Hematopoietic multipotent progenitor cell treated with erythropoietin and hydrocortisone succinate and interleukin-3 and kit ligand, for 4 days (in vitro differentiated cells): ENCODE data around the gene ZNF318.

Experiments
- DNase-seq: peaks from one replicate; pipeline ENCODE4 v3.0.0-alpha.2; 2015

The ZNF318 gene

DNA sequence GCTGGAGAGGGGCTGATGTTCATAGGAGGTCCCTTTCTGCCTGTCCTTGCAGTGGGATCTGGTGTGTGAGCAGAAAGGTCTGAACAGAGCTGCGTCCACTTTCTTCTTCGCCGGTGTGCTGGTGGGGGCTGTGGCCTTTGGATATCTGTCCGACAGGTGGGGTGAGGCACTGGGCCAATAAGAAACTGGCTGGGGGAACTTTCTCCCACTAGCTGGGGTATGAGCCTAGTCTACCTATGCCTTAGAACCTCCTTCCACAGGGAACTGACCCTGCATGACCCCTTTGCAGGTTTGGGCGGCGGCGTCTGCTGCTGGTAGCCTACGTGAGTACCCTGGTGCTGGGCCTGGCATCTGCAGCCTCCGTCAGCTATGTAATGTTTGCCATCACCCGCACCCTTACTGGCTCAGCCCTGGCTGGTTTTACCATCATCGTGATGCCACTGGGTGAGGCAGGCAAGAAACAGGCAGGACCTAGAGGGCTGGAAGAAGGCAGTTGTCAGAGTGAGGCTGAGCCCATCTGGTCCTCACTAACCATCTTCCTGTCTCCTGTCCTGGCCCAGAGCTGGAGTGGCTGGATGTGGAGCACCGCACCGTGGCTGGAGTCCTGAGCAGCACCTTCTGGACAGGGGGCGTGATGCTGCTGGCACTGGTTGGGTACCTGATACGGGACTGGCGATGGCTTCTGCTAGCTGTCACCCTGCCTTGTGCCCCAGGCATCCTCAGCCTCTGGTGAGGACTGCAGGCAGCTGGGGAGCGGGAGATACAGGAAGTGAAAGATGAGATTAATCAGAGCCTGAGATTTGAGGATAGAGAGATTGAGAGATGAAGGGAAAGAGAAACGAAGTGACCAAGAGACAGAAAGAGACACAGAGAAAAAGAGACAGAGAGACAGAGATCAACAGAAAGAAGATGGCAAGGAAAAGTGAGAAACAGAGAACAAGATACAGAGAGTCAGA lies 69.8 kb downstream of the ZNF318 start:
- no peak for DNase-seq

DNA sequence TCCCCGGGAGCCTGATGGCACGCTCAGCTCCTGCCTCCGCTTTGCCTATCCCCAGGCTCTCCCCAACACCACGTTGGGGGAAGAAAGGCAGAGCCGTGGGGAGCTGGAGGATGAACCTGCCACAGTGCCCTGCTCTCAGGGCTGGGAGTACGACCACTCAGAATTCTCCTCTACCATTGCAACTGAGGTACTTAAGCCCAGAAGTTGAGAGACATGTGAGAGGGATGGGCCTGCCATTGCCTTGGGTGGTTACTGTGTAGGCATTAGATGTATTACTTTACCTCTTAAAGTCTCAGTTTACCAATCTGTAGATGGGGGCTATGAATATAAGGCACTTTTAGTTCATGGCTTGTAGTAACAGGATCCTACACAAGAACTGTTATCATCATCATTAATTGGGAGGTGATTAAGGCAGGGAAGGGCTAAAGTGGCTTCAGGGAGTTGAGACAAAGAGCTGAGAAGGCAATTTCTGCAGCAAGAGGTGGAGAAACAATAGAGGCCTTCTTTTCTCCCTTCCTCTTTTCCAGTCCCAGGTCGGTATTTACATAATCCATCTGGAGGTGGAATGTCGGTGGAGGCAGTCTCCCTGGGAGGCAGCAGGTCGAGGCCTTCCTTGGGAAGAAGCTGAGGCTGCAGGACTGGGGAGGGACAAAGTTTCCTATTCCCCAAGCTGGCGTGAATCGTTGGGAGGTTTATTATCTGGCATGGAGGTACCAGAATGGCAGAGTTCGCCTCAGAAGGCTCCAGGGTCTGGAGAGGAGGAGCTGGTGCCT lies 70.7 kb downstream of the ZNF318 start:
- DNase-seq, result no peak

DNA sequence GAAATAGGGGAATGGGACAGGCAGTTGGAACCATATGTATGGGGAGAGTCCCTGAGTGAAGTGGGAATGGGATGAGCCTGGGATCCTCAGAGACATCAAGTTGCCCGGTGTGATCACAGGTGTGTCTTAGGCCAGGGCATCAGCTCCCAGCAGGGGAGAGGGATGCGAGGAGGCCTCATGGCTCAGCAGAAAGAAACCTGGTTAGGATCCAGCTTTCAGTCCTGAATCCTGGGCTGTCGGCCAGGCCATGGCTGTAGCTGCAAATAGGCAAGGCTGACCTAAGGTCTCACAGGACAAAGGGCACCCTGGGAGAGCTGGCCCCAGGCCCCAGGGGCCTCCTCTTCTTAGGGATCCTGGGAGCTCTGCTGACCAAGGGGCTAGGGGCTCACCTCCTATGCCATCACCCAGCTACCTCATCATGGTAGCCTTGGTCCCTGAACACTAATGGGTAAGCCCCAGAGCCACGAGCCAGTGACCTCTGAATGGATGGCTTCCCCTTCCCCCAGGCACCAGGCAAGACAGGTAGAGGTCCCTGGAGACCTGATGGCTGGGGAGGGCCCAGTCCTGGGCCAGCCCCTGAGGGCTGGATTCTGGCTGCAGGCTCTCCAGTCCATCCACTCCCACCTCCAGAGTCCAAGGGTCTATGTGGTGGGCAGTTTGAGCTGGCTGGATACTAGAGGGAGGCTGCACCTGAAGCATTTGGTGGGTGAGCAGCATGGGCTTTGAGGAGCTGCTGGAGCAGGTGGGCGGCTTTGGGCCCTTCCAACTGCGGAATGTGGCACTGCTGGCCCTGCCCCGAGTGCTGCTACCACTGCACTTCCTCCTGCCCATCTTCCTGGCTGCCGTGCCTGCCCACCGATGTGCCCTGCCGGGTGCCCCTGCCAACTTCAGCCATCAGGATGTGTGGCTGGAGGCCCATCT lies 71.5 kb downstream of the ZNF318 start, which contains the start of gene SLC22A7:
Gene SLC22A7, plus strand, starts transcription at position 617 of the 921 bp plus-strand sequence. Its CDS starts 99 bp downstream, at position 716.
- no peak for DNase-seq

DNA sequence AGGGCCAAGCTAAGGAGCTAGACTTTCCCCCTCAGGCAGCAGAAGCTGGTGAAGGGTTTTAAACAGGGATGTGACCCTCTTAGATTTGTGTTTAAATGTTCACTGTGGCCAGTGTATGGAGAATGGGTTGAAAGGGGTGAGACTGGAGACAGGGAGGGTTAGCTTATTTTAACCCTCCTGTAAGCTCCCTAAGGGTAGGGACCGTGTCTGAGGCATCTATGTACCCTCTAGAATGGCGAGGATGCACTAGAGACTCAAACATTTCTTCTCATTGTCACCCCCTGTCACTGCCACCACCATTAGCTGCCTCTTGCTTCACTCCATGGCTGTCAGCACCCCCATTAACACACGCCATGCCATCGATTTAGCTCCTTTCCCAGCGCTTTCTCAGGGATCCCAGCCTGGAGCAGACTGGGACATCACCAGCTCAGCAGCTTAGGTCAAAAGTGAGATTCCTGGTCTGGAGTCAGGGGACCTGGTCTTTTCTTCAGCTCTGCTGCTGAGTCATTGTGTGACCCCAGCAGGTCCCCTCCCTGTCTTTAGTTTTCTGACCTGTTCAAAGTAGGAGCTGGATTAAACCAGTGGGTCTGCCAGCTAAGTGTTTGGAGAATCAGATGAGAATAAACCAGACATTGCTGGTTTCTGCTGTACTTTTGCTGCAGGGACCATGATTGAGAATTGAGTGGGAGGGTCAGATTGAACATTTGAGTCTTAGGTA lies 72.5 kb downstream of the ZNF318 start:
- DNase-seq, result no peak

DNA sequence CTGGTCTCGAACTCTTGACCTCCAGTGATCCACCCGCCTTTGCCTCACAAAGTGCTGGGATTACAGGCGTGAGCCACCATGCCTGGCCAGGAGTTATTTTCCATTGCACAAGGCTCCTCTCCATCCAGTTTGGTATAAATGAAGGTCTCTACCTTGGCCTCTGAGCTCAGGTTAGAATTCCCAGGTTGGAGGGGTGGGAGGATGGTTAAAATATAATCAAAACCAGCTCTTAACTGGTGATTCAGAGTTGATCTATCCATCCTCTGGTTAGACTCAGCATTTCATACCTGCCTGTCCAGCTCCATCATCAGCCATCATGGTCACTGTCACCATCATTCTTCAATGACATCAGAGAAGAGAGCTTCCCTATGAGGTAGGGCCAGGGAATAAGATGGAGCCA lies 74.0 kb downstream of the ZNF318 start:
- no peak for DNase-seq

DNA sequence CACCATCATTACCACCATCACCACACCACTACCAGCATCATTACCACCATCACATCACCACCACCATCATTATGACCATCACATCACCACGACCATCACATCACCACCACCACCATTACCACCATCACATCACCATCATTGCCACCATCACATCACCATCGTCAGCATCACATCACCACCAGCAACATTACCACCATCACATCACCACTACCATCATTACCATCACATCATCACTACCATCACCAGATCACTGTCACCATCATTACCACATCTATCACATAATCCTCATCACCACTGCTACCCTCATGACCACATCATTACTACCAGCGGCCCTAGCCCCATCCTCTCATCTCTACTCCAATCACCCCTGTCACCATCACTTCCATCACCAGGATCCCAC lies 74.9 kb downstream of the ZNF318 start:
- DNase-seq, result no peak

DNA sequence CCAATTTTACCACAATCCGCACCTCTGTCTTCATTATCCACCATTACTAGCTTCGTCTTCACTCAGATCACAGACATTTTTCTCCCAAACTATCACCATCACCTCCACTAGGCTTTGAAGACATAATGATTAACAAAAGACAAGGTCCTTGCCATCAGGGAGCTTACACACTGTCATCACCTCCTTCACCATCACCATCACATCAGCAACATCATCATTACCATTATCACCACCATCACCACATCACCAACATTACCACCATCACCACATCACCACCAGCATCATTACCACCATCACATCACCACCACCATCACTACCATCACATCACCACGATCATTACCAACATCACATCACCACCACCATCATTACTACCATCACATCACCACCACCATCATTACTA lies 75.7 kb downstream of the ZNF318 start:
- DNase-seq, result no peak

DNA sequence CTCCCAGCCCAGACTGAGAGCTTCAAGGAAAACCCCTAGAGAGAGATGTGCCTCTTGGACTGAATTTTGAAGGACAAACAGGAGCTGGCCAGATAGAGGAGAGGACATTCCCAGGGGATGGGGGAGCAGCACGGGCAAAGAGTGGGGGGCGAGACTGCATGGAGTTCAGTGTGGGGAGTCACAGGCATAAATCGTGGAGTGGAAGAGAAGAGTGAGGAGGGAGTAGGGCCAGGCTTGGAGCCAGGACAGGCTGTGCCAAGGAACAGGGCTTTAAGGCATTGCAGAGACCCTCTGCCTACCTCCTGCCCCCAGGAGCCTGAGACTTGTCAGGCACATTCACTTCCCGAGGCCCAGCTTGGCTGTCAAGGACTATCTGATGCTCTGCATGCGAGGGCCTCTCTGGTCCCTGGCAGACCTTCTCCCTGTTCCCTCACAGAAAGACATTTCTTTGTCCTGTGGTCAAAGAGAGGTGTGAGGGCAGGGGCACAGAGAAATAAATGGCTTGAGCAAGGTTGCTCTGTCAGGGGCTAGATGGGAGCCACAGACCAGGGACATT lies 76.6 kb downstream of the ZNF318 start:
- no peak for DNase-seq

DNA sequence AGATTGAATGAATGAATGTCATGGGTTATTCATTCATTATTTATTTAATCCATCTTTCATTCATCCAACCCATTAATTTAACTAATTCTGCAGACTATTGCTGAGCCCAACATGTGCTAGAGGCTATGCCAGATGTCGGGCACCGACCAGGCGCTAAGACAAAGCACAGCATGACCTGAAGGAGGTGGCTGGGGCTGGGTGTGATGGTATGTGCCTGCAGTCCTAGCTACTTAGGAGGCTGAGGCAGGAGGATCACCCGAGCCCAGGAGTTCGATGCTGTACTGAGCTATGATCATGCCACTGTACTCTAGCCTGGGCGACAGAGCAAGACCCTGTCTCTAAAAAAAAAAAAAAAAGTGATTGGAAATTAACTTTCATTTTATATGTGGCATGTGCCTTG lies 77.1 kb downstream of the ZNF318 start:
- no peak for DNase-seq

DNA sequence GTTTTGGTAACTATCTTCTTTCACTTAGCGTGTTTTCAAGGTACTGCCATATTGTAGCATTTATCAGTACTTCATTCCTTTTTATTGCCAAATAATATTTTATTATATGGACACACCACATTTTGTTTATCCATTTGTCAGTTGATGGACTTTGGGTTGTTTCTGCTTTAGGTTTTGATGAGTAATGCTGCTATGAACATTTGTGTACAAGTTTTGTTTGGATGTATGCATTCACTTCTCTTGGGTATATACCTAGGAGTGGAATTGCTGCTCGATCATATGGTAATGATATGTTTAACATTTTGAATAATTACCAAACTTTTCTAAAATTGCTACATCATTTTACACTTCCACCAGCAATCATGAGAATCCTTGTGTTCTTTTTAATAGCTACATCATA lies 77.7 kb downstream of the ZNF318 start:
- DNase-seq, result no peak

DNA sequence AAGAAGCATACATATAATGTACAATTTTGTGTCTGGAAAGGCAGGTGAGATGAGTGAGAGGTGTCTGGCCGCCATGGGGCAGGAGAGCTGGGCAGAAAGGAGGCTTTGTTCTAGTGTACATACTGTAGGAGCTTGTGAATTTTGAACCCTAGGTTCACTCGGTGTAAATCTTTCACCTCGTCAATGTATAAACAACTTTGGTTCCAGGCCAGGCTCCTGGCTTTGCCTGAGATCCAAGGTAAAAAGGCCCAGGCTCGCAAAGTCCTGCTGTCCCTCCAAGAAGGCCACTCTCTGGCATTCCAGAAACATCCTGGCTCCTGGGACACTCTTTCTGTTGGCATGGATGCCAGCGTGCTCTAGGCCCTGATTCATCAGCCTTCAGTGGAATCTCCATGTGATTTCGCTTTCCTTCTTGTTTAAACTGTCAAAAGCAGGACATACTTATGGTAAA lies 78.5 kb downstream of the ZNF318 start:
- no peak for DNase-seq

DNA sequence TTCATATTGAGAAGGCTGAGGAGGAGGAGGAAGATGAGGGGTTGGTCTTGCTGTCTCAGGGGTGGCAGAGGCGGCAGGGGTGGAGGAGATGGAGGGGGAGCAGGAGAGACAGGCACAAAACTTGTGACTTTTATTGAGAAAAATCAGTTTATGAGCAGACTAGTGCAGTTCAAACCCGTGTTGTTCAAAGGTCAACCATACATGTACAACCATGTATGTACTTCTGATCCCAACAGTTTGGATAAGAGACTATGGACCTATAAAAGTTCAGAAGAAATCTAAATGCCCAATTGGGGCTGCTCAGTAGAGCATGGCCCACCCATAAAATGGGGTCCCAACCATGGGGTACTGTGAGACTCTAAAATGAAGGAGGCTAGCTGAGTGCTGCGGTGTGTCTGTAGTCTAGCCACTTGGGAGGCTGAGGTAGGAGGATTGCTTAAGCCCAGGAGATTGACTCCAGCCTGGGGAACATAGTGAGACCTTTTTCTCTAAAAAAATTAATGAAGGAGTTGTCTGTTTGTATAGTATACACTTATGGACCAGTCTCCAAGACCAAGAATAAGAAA lies 79.0 kb downstream of the ZNF318 start:
- no peak for DNase-seq

DNA sequence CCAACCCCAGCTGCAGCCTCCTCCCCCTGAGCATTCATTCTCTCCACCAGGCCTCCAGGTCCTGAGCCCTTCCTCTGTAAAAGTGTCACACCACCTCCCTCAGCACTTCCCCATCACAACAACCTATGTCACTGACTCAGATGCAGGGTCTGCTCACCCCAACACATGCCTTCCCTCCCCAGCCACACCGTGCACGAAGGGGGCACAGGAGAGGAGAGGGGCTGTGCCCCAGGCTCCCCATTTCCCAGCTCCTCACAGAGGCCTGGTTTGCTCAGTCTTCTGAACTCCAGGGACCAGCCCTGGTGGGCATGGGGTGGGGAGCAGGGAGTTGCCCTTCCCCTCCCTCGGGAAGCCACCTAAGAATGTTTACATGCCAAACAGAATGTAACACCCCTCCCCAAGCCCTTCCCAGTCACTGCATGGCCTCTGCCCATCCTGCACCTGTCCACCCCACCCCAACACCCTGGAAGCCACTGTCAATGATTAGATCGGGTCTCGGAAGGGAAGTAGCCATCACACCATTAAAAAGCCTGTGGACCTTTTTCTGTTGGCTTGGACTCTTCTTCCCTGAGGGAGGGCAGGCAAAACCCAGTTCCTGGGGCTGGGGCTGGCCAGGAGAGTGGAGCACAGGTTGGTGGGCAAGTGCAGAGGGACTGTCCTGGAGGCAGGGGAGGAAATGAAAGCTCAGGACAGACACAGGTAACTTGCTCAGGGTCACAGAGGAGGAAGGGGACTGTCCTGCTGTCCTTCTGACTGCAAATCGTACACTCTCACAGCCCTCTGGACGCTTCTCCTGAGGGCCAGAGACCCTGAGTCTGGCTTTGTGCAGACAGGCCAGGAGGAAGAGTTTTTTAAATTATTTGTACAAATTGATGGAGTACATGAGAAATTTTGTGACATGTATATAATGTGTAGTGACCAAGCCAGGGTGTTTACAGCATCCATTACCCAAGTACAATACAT lies 81.4 kb downstream of the ZNF318 start:
- no peak for DNase-seq

DNA sequence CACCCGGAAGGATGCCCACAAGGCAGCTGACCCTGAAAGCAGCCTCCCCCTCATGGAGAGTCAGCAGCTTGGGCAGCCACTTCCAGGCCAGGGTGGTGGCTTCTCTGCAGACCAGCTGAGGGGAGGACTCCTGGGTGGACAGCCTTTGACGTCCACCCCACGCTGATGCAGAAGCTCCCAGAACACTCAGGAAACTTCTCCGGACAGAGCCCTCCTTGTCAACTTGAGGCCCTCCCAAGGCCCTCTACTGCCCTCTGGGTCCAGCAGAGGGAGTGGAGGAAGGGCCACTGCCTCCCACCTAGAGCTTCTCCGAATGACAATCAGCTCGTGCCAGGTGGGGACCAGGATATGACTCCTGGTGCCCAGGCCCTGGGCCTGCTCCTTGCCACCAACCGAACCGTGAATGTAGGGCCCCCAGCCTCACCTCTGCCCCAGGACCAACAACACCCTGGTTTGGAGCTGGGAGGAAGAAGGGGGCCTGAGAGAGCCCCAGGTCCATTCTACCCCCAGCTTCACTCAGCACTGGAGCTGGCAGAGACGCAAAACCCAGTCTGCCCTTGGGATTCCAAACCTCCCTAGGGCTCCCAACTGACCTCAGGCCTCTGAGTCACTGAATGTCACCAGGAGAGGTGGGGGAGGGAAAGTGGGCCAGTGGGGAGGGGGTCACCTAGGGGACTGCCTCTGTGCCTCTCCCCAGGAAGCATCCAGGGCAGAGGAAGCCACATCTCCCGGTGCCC lies 82.3 kb downstream of the ZNF318 start:
- no peak for DNase-seq

DNA sequence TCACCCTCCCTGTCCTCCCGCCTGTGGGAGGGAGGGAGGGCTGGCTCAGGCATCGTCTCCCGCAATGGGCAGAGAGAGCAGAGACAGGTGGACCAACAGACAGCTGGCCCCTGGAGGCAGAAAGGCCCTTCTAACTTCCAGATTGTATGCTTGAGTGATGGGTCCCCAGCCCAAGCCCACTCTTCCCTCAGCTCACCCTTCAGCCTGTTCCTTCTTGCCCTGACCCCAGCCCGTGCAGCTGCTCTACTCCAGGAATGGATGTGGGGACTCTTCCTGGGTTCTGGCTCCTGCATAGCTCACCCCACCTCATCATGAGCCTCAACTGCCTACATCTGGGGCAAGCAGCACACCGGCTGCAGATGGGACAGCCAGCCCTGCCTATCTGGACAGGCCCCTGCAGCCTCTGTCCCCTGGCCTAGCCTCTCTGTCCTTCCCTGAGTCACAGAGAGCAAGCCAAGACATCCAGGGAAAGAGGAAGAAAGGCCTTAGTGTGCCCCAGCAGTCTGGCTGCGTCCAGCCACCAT lies 82.9 kb downstream of the ZNF318 start:
- no peak for DNase-seq
